MM.1S (cell line): ENCODE measurements around the gene LRPAP1.

Experiments
- DNase-seq: peaks from one replicate; pipeline ENCODE4 v3.0.0-alpha.2; 2015
- H2AFZ ChIP-seq: fragments of 300-600 bp; sonication (generic); 2 replicates; pipeline ENCODE4 v1.6.0; 2016; ENCODE audit warnings: antibody characterized with exemption, low read length
- H3F3A ChIP-seq: fragments of 300-600 bp; sonication (generic); 2 replicates; pipeline ENCODE4 v1.6.1; 2016; ENCODE audit warnings: mild to moderate bottlenecking, antibody characterized with exemption, low read length, moderate library complexity, mixed read lengths; ENCODE audit not compliant: insufficient read depth
- H3K27ac ChIP-seq: fragments of 300-600 bp; sonication (generic); 2 replicates; pipeline ENCODE4 v1.5.1; 2016; ENCODE audit warnings: mild to moderate bottlenecking, low read length
- H3K27me3 ChIP-seq: fragments of 300-600 bp; sonication (generic); replicated peaks from 2 replicates; pipeline ENCODE4 v1.6.0; 2016; ENCODE audit warnings: low read length; ENCODE audit not compliant: insufficient read depth
- H3K36me3 ChIP-seq: fragments of 300-600 bp; sonication (generic); replicated peaks from 2 replicates; pipeline ENCODE4 v1.6.1; 2016; ENCODE audit warnings: mild to moderate bottlenecking, low read length, mixed read lengths; ENCODE audit not compliant: insufficient read depth
- H3K4me1 ChIP-seq: fragments of 300-600 bp; sonication (generic); 2 replicates; pipeline ENCODE4 v1.6.1; 2016; ENCODE audit warnings: low read length, mixed read lengths
- H3K4me2 ChIP-seq: fragments of 300-600 bp; sonication (generic); 2 replicates; pipeline ENCODE4 v1.6.0; 2016; ENCODE audit warnings: low read depth, low read length
- H3K4me3 ChIP-seq: fragments of 300-600 bp; sonication (generic); 2 replicates; pipeline ENCODE4 v1.5.1; 2016; ENCODE audit warnings: low read length, mixed read lengths
- H3K79me2 ChIP-seq: fragments of 300-600 bp; sonication (generic); 2 replicates; pipeline ENCODE4 v1.6.1; 2016; ENCODE audit warnings: mixed run types, low read length, mixed read lengths
- H3K9ac ChIP-seq: fragments of 300-600 bp; sonication (generic); 2 replicates; pipeline ENCODE4 v1.6.1; 2016; ENCODE audit warnings: low read length, mixed read lengths
- H3K9me2 ChIP-seq: fragments of 300-600 bp; sonication (generic); replicated peaks from 2 replicates; pipeline ENCODE4 v1.6.1; 2016; ENCODE audit warnings: mild to moderate bottlenecking, low read length, mixed read lengths; ENCODE audit not compliant: insufficient read depth
- H3K9me3 ChIP-seq: fragments of 300-600 bp; sonication (generic); replicated peaks from 2 replicates; pipeline ENCODE4 v1.6.1; 2016; ENCODE audit warnings: mild to moderate bottlenecking, low read length, mixed read lengths; ENCODE audit not compliant: insufficient read depth
- H4K20me1 ChIP-seq: fragments of 300-600 bp; sonication (generic); 2 replicates; pipeline ENCODE4 v1.6.1; 2016; ENCODE audit warnings: mild to moderate bottlenecking, low read length, moderate library complexity, mixed read lengths; ENCODE audit not compliant: insufficient read depth
- EZH2 ChIP-seq: fragments of 300-600 bp; sonication (generic); optimal IDR thresholded peaks from 2 replicates; pipeline ENCODE3; 2017; ENCODE audit warnings: low read depth, mild to moderate bottlenecking, antibody characterized with exemption, low read length, mixed read lengths
- EZH2phosphoT487 ChIP-seq: fragments of 300-600 bp; sonication (generic); IDR thresholded peaks from 2 replicates; pipeline ENCODE4 v1.6.1; 2018; ENCODE audit warnings: antibody characterized with exemption, low read length
- TF ChIP-seq, protein P1 (sequence below): fragments of 300-600 bp; sonication (generic); IDR thresholded peaks from 2 replicates; pipeline ENCODE4 v1.5.1; 2016; ENCODE audit warnings: antibody characterized with exemption, low read length, mixed read lengths

LRPAP1 gene

DNA sequence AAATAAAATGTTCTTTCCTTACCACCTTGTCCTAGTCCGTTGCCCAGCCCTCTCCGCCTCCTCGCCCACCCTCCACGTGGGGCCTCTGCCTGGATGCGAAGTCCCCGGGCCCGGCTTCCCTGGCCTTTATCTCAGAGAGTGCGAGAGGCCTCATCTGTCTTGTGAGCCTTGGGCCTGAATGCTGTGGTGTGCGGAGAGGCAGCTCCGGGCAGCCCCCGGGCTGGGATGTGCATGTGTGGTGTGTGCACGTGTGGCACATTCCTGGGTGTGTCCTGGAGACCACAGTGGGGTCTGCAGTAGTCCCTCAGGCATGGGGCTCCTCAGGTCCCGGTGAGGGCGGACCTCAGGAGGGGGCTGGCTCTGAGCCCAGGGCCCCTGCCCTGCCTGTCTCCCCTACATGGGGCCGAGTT lies 37.8 kb downstream of the LRPAP1 start:
- H3K4me2 ChIP-seq: no peak overlapping the region

DNA sequence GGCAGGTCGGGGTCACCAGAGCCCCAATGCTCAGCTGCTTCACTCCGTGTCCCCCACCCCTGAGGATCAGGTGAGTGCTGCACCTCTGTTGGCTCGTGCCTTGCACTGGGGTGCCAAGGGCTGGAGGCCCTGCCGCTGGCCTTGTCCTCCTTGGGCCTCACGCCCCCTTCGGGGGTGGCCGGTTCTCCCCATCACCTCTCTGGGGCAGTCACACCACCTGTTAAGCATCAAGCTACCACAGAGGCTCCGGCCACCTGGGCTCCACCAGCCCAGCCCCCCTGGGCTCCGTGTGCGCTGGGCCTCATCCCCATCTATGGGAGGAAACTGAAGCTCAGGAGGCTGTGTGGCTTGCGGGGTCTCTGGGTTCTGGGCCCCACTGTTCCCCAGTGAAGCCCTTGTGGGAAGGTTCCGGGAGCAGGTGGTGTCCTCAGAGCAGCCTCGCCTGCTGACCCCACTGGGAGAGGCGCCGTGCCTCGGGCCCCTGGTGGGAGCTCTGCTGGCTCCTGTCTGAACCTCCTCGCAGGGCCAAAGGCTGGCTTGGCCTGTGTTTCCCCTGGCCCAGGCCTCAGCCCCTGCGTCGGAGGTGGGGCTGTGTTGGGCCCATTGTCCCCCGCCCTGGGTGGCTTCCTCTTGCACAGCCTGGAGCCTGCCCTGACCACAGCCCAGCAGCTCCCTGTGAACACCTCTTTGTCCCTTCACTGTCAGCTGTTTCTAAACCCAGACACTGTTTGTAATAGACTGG lies 38.3 kb downstream of the LRPAP1 start:
- no peaks in the 10 kb centered on the region for H3K79me2 ChIP-seq
- no peaks in the 10 kb centered on the region for H4K20me1 ChIP-seq
- no peak overlapping the region for H2AFZ ChIP-seq
- no peaks in the 10 kb centered on the region for H3K36me3 ChIP-seq
- no peaks in the 10 kb centered on the region for H3K4me1 ChIP-seq
- no peak overlapping the region for H3K4me3 ChIP-seq
- no peaks in the 10 kb centered on the region for H3F3A ChIP-seq
- H3K27me3 ChIP-seq: peaks cover 78% of the 10 kb centered on the region
- H3K4me2 ChIP-seq: no peak overlapping the region
- no peak for DNase-seq
- H3K9me3 ChIP-seq: no peaks in the 10 kb centered on the region
- no peak overlapping the region for H3K27ac ChIP-seq
- H3K9me2 ChIP-seq: no peaks in the 10 kb centered on the region
- TF ChIP-seq, protein P1, sequence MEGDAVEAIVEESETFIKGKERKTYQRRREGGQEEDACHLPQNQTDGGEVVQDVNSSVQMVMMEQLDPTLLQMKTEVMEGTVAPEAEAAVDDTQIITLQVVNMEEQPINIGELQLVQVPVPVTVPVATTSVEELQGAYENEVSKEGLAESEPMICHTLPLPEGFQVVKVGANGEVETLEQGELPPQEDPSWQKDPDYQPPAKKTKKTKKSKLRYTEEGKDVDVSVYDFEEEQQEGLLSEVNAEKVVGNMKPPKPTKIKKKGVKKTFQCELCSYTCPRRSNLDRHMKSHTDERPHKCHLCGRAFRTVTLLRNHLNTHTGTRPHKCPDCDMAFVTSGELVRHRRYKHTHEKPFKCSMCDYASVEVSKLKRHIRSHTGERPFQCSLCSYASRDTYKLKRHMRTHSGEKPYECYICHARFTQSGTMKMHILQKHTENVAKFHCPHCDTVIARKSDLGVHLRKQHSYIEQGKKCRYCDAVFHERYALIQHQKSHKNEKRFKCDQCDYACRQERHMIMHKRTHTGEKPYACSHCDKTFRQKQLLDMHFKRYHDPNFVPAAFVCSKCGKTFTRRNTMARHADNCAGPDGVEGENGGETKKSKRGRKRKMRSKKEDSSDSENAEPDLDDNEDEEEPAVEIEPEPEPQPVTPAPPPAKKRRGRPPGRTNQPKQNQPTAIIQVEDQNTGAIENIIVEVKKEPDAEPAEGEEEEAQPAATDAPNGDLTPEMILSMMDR: no peak
- TF ChIP-seq EZH2phosphoT487 (no peak), EZH2 (no peak)
- no peak overlapping the region for H3K9ac ChIP-seq

More for the DNA sequence above, 37.8 kb downstream of the LRPAP1 start:
- no peaks in the 10 kb centered on the region for H3K79me2 ChIP-seq
- DNase-seq: no peak
- no peak overlapping the region for H3K4me3 ChIP-seq
- no peaks in the 10 kb centered on the region for H3K36me3 ChIP-seq
- no peaks in the 10 kb centered on the region for H4K20me1 ChIP-seq
- H3K9me2 ChIP-seq: no peaks in the 10 kb centered on the region
- H3K9ac ChIP-seq: no peak overlapping the region
- H3K27me3 ChIP-seq: peaks cover 72% of the 10 kb centered on the region
- H3K27ac ChIP-seq: no peak overlapping the region
- H3K4me1 ChIP-seq: no peaks in the 10 kb centered on the region
- H2AFZ ChIP-seq: no peak overlapping the region
- H3K9me3 ChIP-seq: no peaks in the 10 kb centered on the region
- H3F3A ChIP-seq: no peaks in the 10 kb centered on the region
- TF ChIP-seq EZH2 (no peak), EZH2phosphoT487 (no peak)
- TF ChIP-seq, protein P1: no peak

DNA sequence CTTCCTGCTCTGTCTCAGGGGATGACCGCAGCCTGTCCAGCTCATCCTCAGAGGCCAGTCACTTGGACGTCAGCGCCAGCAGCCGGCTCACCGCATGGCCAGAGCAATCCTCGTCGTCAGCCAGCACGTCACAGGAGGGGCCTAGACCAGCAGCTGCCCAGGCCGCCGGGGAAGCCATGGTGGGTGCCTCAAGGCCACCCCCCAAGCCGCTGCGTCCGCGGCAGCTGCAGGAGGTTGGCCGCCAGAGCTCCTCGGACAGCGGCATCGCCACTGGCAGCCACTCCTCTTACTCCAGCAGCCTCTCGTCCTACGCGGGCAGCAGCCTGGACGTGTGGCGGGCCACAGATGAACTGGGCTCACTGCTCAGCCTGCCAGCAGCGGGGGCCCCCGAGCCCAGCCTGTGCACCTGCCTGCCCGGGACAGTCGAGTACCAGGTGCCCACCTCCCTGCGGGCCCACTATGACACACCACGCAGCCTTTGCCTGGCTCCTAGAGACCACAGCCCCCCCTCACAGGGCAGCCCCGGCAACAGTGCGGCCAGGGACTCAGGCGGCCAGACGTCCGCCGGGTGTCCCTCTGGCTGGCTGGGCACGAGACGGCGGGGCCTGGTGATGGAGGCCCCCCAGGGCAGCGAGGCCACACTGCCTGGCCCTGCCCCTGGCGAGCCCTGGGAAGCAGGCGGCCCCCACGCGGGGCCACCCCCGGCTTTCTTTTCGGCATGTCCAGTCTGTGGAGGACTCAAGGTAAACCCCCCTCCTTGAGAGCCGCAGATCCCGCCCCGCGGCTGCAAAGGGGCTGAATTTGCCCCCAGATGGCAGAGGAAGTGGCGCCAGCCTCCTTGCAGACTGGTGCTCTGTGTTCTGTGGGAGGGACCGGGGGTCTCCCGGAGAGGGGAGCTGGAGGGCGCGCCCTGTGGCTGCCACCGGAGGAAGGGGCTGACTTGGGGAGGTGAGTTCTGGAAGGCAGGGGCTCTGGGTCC lies 39.2 kb downstream of the LRPAP1 start:
- no peaks in the 10 kb centered on the region for H4K20me1 ChIP-seq
- H3K27me3 ChIP-seq: peaks cover 86% of the 10 kb centered on the region
- H3K4me3 ChIP-seq: no peak overlapping the region
- no peak overlapping the region for H3K4me2 ChIP-seq
- H3F3A ChIP-seq: no peaks in the 10 kb centered on the region
- no peaks in the 10 kb centered on the region for H3K79me2 ChIP-seq
- H3K9ac ChIP-seq: no peak overlapping the region
- no peak overlapping the region for H3K27ac ChIP-seq
- no peaks in the 10 kb centered on the region for H3K9me3 ChIP-seq
- H2AFZ ChIP-seq: no peak overlapping the region
- DNase-seq: no peak
- no peaks in the 10 kb centered on the region for H3K36me3 ChIP-seq
- H3K9me2 ChIP-seq: no peaks in the 10 kb centered on the region
- TF ChIP-seq EZH2 (no peak), EZH2phosphoT487 (no peak)
- TF ChIP-seq, protein P1: no peak
- no peaks in the 10 kb centered on the region for H3K4me1 ChIP-seq
